Inflammatory macrophage treated with lipopolysaccharide for 4 hours (primary cell): Measurements from ENCODE around the gene OMP.

ENCODE experiments used
- DNase-seq: peaks from one replicate; pipeline ENCODE4 v3.0.0-alpha.2; 2020

Gene OMP

GRCh38 chr11:77108436-77108835 lies 5.8 kb downstream of the OMP start:
- DNase-seq: no peak

- DNase-seq: no peak
These were observed 6.8 kb downstream of the OMP start for GRCh38 chr11:77109236-77110019.

GRCh38 chr11:77110836-77111235 lies 8.2 kb downstream of the OMP start:
- DNase-seq: no peak

GRCh38 chr11:77111277-77111676 lies 8.6 kb downstream of the OMP start:
- DNase-seq: no peak

- no peak for DNase-seq
These were observed 9.3 kb downstream of the OMP start for GRCh38 chr11:77111946-77112345.

GRCh38 chr11:77112641-77113381 lies 10.2 kb downstream of the OMP start:
- DNase-seq: no peak

GRCh38 chr11:77113382-77114088 lies 10.9 kb downstream of the OMP start:
- peak; percentile 23 for DNase-seq

GRCh38 chr11:77114089-77114463 lies 11.4 kb downstream of the OMP start:
- DNase-seq: no peak

GRCh38 chr11:77115181-77115611 lies 12.6 kb downstream of the OMP start:
- DNase-seq: no peak

GRCh38 chr11:77115956-77116355 lies 13.3 kb downstream of the OMP start:
- DNase-seq: no peak

- DNase-seq: no peak
These were observed 14.9 kb downstream of the OMP start for GRCh38 chr11:77117492-77117891.

- DNase-seq: no peak
These were observed 15.4 kb downstream of the OMP start for GRCh38 chr11:77118086-77118485.

GRCh38 chr11:77118971-77119370 lies 16.3 kb downstream of the OMP start:
- DNase-seq: no peak

GRCh38 chr11:77119531-77119936 lies 16.9 kb downstream of the OMP start:
- no peak for DNase-seq

GRCh38 chr11:77120571-77120970 lies 17.9 kb downstream of the OMP start:
- DNase-seq: no peak

- no peak for DNase-seq
These were observed 18.5 kb downstream of the OMP start for GRCh38 chr11:77121096-77121640.

GRCh38 chr11:77121876-77122575 lies 19.4 kb downstream of the OMP start:
- no peak for DNase-seq

GRCh38 chr11:77122576-77123212 lies 20.1 kb downstream of the OMP start:
- DNase-seq: no peak

GRCh38 chr11:77123591-77123990 lies 21.0 kb downstream of the OMP start:
- DNase-seq: no peak

- DNase-seq: no peak
These were observed 21.4 kb downstream of the OMP start for GRCh38 chr11:77124041-77124440.

- DNase-seq: no peak
These were observed 21.8 kb downstream of the OMP start for GRCh38 chr11:77124488-77124887.

- no peak for DNase-seq
These were observed 22.6 kb downstream of the OMP start for GRCh38 chr11:77125191-77125590.
